HepG2 (cell line): Measurements from ENCODE around the gene CRADD.

ENCODE experiments used
- CREB3 ChIP-seq: sonication (generic); formaldehyde crosslinking; IDR thresholded peaks from 2 replicates; pipeline ENCODE4 v1.5.0; 2020; ENCODE audit warnings: missing genetic modification reagents
- MED1 ChIP-seq: sonication (generic); formaldehyde crosslinking; IDR thresholded peaks from 2 replicates; pipeline ENCODE4 v1.4.0; 2020; ENCODE audit warnings: missing genetic modification reagents
- MEIS2 ChIP-seq: sonication (generic); formaldehyde crosslinking; IDR thresholded peaks from 2 replicates; pipeline ENCODE4 v1.9.0; 2021; ENCODE audit warnings: mild to moderate bottlenecking, missing genetic modification reagents
- POLR2A ChIP-seq, 2 experiments: IDR thresholded peaks; 2 replicates each; pipeline ENCODE4 v1.6.1; 2011; ENCODE audit warnings: low read depth in 2 of 2, low read length in 2 of 2, mild to moderate bottlenecking in 1 of 2, moderate library complexity in 1 of 2; ENCODE audit not compliant: insufficient read depth in 1 of 2
- TAF1 ChIP-seq: sonication (generic); formaldehyde crosslinking; IDR thresholded peaks from 2 replicates; pipeline ENCODE4 v1.4.0; 2020; ENCODE audit warnings: missing genetic modification reagents
- UBTF ChIP-seq: sonication (generic); formaldehyde crosslinking; IDR thresholded peaks from 2 replicates; pipeline ENCODE4 v1.4.0; 2020; ENCODE audit warnings: mild to moderate bottlenecking, missing genetic modification reagents
- ZNF564 ChIP-seq: sonication (generic); formaldehyde crosslinking; IDR thresholded peaks from 2 replicates; pipeline ENCODE4 v1.8.1; 2023; ENCODE audit warnings: mild to moderate bottlenecking, missing genetic modification reagents
- ZNF83 ChIP-seq: sonication (generic); formaldehyde crosslinking; IDR thresholded peaks from 2 replicates; pipeline ENCODE4 v1.4.0; 2020; ENCODE audit warnings: missing genetic modification reagents, mild to moderate bottlenecking, borderline replicate concordance

GRCh38 chr12:93788853-93789252, 111.7 kb downstream of the CRADD start:
- TF ChIP-seq ZNF83 (CRISPR knock-in tag) (no peak), UBTF (CRISPR knock-in tag) (no peak), TAF1 (CRISPR knock-in tag) (no peak), ZNF564 (CRISPR knock-in tag) (no peak), MED1 (no peak), POLR2A (IDR thresholded peaks at IDR 0.05; ENCODE audit: insufficient read depth in 1 of 2, low read depth in 2 of 2, low read length in 2 of 2) (no peak), CREB3 (CRISPR knock-in tag) (no peak), MEIS2 (CRISPR knock-in tag) (no peak)
